HepG2 (cell line): ENCODE data around the gene COA1. TPM values are rescaled to one million over a fixed set of nuclear protein-coding genes. Genes with fewer than 3 reads are reported as not detected.

Source experiments
- ATAC-seq: fragments of 200-7000 bp; cut with Tn5 transposase; 3 replicates; pipeline ENCODE4 v1.9.1; 2020; ENCODE audit warnings: mild to moderate bottlenecking, moderate library complexity
- BruUV-seq: library from RNA; stranded (reverse); fragments of 400-500 nt; replicated peaks from 2 replicates; lab custom pipeline; 2021; lab: Mats Ljungman, UMichigan
- CTCF ChIA-PET: fragments of 300-600 bp; formaldehyde crosslinking; extraction: SDS; loops from one replicate; lab custom pipeline; 2021; ENCODE audit warnings: low total read pairs, inconsistent platforms, low intra/inter-chr PET ratio; lab: Yijun Ruan, JAX
- POLR2A ChIA-PET: fragments of 350-600 bp; sonication (Branson Sonifier 250); formaldehyde crosslinking; loops from one replicate; lab custom pipeline; 2020; ENCODE audit warnings: antibody characterized with exemption, inconsistent platforms; lab: Yijun Ruan, JAX
- DNase-seq: peaks from one replicate; pipeline ENCODE4 v3.0.0-alpha.2; 2015; ENCODE audit warnings: low spot score
- FAIRE-seq: peaks from 3 replicates; lab custom pipeline; 2011; peaks lifted over from hg19 to GRCh38; lab: Jason Lieb, UNC
- H2AFZ ChIP-seq: one replicate; pipeline ENCODE4 v1.6.1; 2011; ENCODE audit warnings: low read length, inconsistent platforms
- H3K27ac ChIP-seq: fragments of 300-600 bp; 3 replicates; pipeline ENCODE4 v1.8.0; 2011; ENCODE audit warnings: mixed run types, mild to moderate bottlenecking, mixed read lengths, low read length, inconsistent platforms; ENCODE audit not compliant: insufficient read depth; ENCODE audit errors: extremely low read length
- H3K27me3 ChIP-seq, 2 experiments: fragments of 200-600 bp in 1 of 2; 2 replicates in 1 of 2; 3 replicates in 1 of 2; pipeline versions ENCODE4 v1.6.0 to v1.8.0; 2011; ENCODE audit warnings: low read length in 2 of 2, mild to moderate bottlenecking in 2 of 2, moderate library complexity in 2 of 2, inconsistent platforms in 1 of 2; ENCODE audit not compliant: insufficient read depth in 2 of 2, control insufficient read depth in 1 of 2
- H3K36me3 ChIP-seq, 2 experiments: fragments of 200-600 bp in 1 of 2; replicated peaks in 1 of 2; 2 replicates in 1 of 2; 3 replicates in 1 of 2; pipeline versions ENCODE4 v1.5.1 to v1.8.0; 2011; ENCODE audit warnings: low read length in 2 of 2, inconsistent platforms in 1 of 2; ENCODE audit not compliant: insufficient read depth in 2 of 2, control insufficient read depth in 1 of 2
- H3K4me1 ChIP-seq: 2 replicates; pipeline ENCODE4 v1.5.1; 2012; ENCODE audit warnings: low read length, inconsistent platforms; ENCODE audit not compliant: insufficient read depth
- H3K4me2 ChIP-seq: 2 replicates; pipeline ENCODE4 v1.6.0; 2011; ENCODE audit warnings: low read depth, low read length, inconsistent platforms
- H3K4me3 ChIP-seq, 3 experiments: fragments of 200-600 bp in 1 of 3; sonication (generic), shearing (Covaris generic) in 1 of 3; replicated peaks in 1 of 3; 2 replicates each; pipeline ENCODE4 v1.5.1; 2011 to 2016; ENCODE audit warnings: low read length in 3 of 3, inconsistent platforms in 2 of 3, low read depth in 2 of 3, mild to moderate bottlenecking in 2 of 3, control low read depth in 1 of 3, mixed read lengths in 1 of 3; ENCODE audit not compliant: insufficient read depth in 1 of 3
- H3K79me2 ChIP-seq: one replicate; pipeline ENCODE4 v1.6.1; 2011; ENCODE audit warnings: low read length, inconsistent platforms; ENCODE audit not compliant: insufficient read depth
- H3K9ac ChIP-seq: 2 replicates; pipeline ENCODE4 v1.6.0; 2011; ENCODE audit warnings: mild to moderate bottlenecking, low read depth, low read length, inconsistent platforms; ENCODE audit not compliant: insufficient read depth
- H3K9me3 ChIP-seq: 2 replicates; pipeline ENCODE4 v1.5.1; 2012; ENCODE audit warnings: mild to moderate bottlenecking, low read length
- H4K20me1 ChIP-seq: 2 replicates; pipeline ENCODE4 v1.6.0; 2011; ENCODE audit warnings: inconsistent platforms, mild to moderate bottlenecking, low read length, moderate library complexity; ENCODE audit not compliant: insufficient read depth
- AHR ChIP-seq: IDR thresholded peaks from 2 replicates; pipeline ENCODE4 v1.6.1; 2018; ENCODE audit warnings: missing genetic modification reagents, missing compliant biosample characterization
- EZH2 ChIP-seq: conservative IDR thresholded peaks from 2 replicates; pipeline ENCODE4 v1.6.1; 2012; ENCODE audit warnings: mild to moderate bottlenecking, low read depth, low read length, moderate library complexity
- FOXC1 ChIP-seq: sonication (generic); formaldehyde crosslinking; IDR thresholded peaks from 2 replicates; pipeline ENCODE4 v1.8.0; 2022; ENCODE audit warnings: mild to moderate bottlenecking, missing genetic modification reagents, borderline replicate concordance
- GTF3A ChIP-seq: sonication (generic); formaldehyde crosslinking; conservative IDR thresholded peaks from 2 replicates; pipeline ENCODE4 v1.4.0; 2020; ENCODE audit warnings: mild to moderate bottlenecking, missing genetic modification reagents
- SMAD3 ChIP-seq: sonication (generic); formaldehyde crosslinking; IDR thresholded peaks from 2 replicates; pipeline ENCODE4 v1.4.0; 2020; ENCODE audit warnings: missing genetic modification reagents
- SNRNP70 ChIP-seq: fragments of 200-400 bp; formaldehyde crosslinking; IDR thresholded peaks from 2 replicates; pipeline ENCODE4 v1.6.1; 2017; ENCODE audit warnings: mild to moderate bottlenecking, low read depth, low read length, moderate library complexity
- TBX2 ChIP-seq: sonication (generic); formaldehyde crosslinking; IDR thresholded peaks from 2 replicates; pipeline ENCODE4 v1.5.0; 2020; ENCODE audit warnings: missing genetic modification reagents, mild to moderate bottlenecking, borderline replicate concordance
- ZFX ChIP-seq: sonication (generic); formaldehyde crosslinking; IDR thresholded peaks from 2 replicates; pipeline ENCODE4 v1.4.0; 2020; ENCODE audit warnings: mild to moderate bottlenecking, low read depth, missing genetic modification reagents, moderate library complexity
- ZKSCAN1 ChIP-seq: fragments of 150-350 bp; IDR thresholded peaks from 2 replicates; pipeline ENCODE4 v1.6.1; 2014; ENCODE audit warnings: low read length
- ZNF121 ChIP-seq: sonication (generic); formaldehyde crosslinking; IDR thresholded peaks from 2 replicates; pipeline ENCODE4 v1.5.0; 2020; ENCODE audit warnings: mild to moderate bottlenecking, missing genetic modification reagents
- ZNF274 ChIP-seq: sonication (generic); formaldehyde crosslinking; IDR thresholded peaks from 2 replicates; pipeline ENCODE4 v1.5.1; 2020; ENCODE audit warnings: mild to moderate bottlenecking, missing genetic modification reagents
- ZNF782 ChIP-seq: sonication (generic); formaldehyde crosslinking; IDR thresholded peaks from 2 replicates; pipeline ENCODE4 v1.4.0; 2020; ENCODE audit warnings: missing genetic modification reagents, mild to moderate bottlenecking, borderline replicate concordance
- WGBS: methylation state at CpG from one replicate; pipeline ENCODE4 v1.1.6; 2017; ENCODE audit warnings: low lambda C conversion rate; 5-methylcytosine and 5-hydroxymethylcytosine counted together
- in situ Hi-C: cut with HindIII; loops from 2 replicates; pipeline ENCODE4 v1.10.0; 2017; ENCODE audit warnings: low pct_unique_long_range_greater_than_20kb; ENCODE audit not compliant: extremely low pct_ligation_motif_present
- intact Hi-C: fragments of 100-400 bp; cut with micrococcal nuclease; formaldehyde crosslinking; loops from one replicate; pipeline ENCODE4 v1.10.0; 2022; ENCODE audit not compliant: unreplicated experiment
- polyA plus RNA-seq, 8 experiments: library from polyadenylated mRNA; depleted of rRNA in 3 of 8; stranded (reverse) in 7 of 8; unstranded in 1 of 8; fragments of >200 nt; fragmentation: Illumina TruSeq in 4 of 8; extraction: Trizol in 4 of 8; gene quantifications; 2 replicates each; pipeline versions ENCODE4 v1.2.1 to v1.2.3, GENCODE V29; 2011 to 2016; ENCODE audit warnings: low read depth in 4 of 8, missing spikeins in 1 of 8, mixed read lengths in 1 of 8; ENCODE audit not compliant: insufficient read depth in 1 of 8
- total RNA-seq, 5 experiments: library from RNA; depleted of rRNA; stranded (reverse); fragments of >200 nt; fragmentation: Illumina TruSeq; extraction: Trizol; gene quantifications; 2 replicates each; pipeline ENCODE4 v1.2.3, GENCODE V29; 2016; ENCODE audit warnings: low read depth in 1 of 5
- TF ChIP-seq, protein P1 (sequence below): sonication (generic); IDR thresholded peaks from 2 replicates; pipeline ENCODE4 v1.6.1; 2016; ENCODE audit warnings: low read depth, borderline replicate concordance
- TF ChIP-seq, protein P2 (sequence below): sonication (generic); formaldehyde crosslinking; IDR thresholded peaks from 2 replicates; pipeline ENCODE4 v1.5.1; 2020; ENCODE audit warnings: mild to moderate bottlenecking, missing genetic modification reagents, moderate library complexity
- TF ChIP-seq, protein P3 (sequence below), 2 experiments: sonication (generic) in 1 of 2; formaldehyde crosslinking in 1 of 2; IDR thresholded peaks; 2 replicates each; pipeline versions ENCODE4 v1.5.1 to v1.6.1; 2011 to 2020; ENCODE audit warnings: borderline replicate concordance in 1 of 2, low read depth in 1 of 2, low read length in 1 of 2, mild to moderate bottlenecking in 1 of 2, missing genetic modification reagents in 1 of 2, moderate library complexity in 1 of 2

The COA1 gene
- total and polyA plus RNA-seq, 2 of the 13 experiments (the other 11 are each of a cell fraction or from before 2014, with no cell fraction given), result 33.2 to 65.7 TPM

DNA sequence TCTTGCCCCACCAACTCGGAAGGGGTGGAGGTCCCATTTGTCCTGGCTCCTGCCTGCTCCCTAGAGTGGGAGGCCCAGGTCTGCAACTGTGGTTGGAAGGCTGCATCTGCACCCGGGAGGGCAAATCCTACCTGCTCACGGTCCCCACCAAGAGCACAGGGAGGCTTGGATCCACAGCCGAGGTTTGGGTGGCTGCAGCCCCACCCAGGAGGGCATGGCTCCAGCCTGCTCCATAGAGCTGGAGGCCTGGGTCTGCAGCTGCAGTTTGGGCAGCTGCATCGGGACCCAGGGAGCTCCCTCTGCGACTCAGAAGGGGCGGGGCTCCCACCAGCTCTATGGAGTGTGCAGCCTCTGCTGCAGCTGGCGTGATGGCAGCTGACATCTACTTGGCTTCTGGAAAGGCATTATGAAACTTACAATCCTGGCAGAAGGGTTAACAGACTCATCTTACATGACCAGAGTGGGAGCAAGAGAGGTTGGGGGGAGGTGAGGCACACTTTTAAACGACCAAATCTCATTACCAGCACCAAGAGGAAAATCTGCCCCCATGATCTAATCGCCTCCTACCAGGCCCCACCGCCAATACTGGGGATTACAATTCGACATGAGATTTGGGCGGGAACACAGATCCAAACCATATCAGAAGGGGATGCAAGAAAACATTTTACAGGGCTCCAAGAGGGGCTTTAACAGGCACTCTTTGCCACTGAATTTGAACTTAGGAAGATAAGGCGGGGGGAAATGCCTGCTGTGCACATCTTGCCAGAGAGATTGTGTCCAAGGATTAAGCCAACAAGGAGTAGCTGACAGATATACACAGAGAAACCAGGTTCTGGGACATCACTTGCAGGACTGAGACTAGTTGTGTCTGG lies 20.9 kb upstream of the COA1 start:
- WGBS, result 58% methylated on average over 6 of the region's 14 CpGs
- ATAC-seq, result peak; percentile 86
- CTCF ChIA-PET, result no interaction called here
- TF ChIP-seq, protein P1, sequence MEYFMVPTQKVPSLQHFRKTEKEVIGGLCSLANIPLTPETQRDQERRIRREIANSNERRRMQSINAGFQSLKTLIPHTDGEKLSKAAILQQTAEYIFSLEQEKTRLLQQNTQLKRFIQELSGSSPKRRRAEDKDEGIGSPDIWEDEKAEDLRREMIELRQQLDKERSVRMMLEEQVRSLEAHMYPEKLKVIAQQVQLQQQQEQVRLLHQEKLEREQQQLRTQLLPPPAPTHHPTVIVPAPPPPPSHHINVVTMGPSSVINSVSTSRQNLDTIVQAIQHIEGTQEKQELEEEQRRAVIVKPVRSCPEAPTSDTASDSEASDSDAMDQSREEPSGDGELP, result peak; percentile 39; the same call in 1 of the 2 replicates
- no peak for TF ChIP-seq AHR (CRISPR knock-in tag)
- TF ChIP-seq SMAD3 (CRISPR knock-in tag), result no peak
- TF ChIP-seq ZNF121 (CRISPR knock-in tag), result no peak
- TF ChIP-seq ZNF274 (CRISPR knock-in tag), result no peak
- TF ChIP-seq TBX2 (CRISPR knock-in tag), result peak; percentile 54; the same call in 1 of the 2 replicates
- no peak for TF ChIP-seq SNRNP70
- TF ChIP-seq ZFX (CRISPR knock-in tag), result peak; percentile 60
- no peak for TF ChIP-seq GTF3A (CRISPR knock-in tag)
- TF ChIP-seq EZH2, result no peak
- TF ChIP-seq, protein P2, sequence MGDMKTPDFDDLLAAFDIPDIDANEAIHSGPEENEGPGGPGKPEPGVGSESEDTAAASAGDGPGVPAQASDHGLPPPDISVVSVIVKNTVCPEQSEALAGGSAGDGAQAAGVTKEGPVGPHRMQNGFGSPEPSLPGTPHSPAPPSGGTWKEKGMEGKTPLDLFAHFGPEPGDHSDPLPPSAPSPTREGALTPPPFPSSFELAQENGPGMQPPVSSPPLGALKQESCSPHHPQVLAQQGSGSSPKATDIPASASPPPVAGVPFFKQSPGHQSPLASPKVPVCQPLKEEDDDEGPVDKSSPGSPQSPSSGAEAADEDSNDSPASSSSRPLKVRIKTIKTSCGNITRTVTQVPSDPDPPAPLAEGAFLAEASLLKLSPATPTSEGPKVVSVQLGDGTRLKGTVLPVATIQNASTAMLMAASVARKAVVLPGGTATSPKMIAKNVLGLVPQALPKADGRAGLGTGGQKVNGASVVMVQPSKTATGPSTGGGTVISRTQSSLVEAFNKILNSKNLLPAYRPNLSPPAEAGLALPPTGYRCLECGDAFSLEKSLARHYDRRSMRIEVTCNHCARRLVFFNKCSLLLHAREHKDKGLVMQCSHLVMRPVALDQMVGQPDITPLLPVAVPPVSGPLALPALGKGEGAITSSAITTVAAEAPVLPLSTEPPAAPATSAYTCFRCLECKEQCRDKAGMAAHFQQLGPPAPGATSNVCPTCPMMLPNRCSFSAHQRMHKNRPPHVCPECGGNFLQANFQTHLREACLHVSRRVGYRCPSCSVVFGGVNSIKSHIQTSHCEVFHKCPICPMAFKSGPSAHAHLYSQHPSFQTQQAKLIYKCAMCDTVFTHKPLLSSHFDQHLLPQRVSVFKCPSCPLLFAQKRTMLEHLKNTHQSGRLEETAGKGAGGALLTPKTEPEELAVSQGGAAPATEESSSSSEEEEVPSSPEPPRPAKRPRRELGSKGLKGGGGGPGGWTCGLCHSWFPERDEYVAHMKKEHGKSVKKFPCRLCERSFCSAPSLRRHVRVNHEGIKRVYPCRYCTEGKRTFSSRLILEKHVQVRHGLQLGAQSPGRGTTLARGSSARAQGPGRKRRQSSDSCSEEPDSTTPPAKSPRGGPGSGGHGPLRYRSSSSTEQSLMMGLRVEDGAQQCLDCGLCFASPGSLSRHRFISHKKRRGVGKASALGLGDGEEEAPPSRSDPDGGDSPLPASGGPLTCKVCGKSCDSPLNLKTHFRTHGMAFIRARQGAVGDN, result peak; percentile 46; the same call in 1 of the 2 replicates
- 0 out of 2 replicates have a peak, but pooled peaks have one; percentile 17 for TF ChIP-seq FOXC1 (CRISPR knock-in tag)
- TF ChIP-seq ZNF782 (CRISPR knock-in tag), result 0 out of 2 replicates have a peak, but pooled peaks have one; percentile 31
- TF ChIP-seq ZKSCAN1, result no peak
- TF ChIP-seq, protein P3, sequence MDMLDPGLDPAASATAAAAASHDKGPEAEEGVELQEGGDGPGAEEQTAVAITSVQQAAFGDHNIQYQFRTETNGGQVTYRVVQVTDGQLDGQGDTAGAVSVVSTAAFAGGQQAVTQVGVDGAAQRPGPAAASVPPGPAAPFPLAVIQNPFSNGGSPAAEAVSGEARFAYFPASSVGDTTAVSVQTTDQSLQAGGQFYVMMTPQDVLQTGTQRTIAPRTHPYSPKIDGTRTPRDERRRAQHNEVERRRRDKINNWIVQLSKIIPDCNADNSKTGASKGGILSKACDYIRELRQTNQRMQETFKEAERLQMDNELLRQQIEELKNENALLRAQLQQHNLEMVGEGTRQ (IDR thresholded peaks at IDR 0.05; ENCODE audit: low read depth, low read length), result no peak
- TF ChIP-seq, protein P3 (CRISPR knock-in tag; IDR thresholded peaks at IDR 0.05; ENCODE audit: borderline replicate concordance), result 0 out of 2 replicates have a peak, but pooled peaks have one; percentile 24

More for the DNA sequence above, 20.9 kb upstream of the COA1 start:
- Histone ChIP-seq H3K4me3 (peak overlapping the region; percentile 52 to 74 (median 55)), H3K36me3 (no peaks in the 10 kb centered on the region), H3K9ac (peak overlapping the region; percentile 38), H3K27me3 (no peaks in the 10 kb centered on the region), H3K9me3 (no peaks in the 10 kb centered on the region), H2AFZ (no peak overlapping the region), H3K4me2 (peak overlapping the region; percentile 93), H4K20me1 (no peaks in the 10 kb centered on the region), H3K27ac (no peak overlapping the region), H3K79me2 (no peaks in the 10 kb centered on the region), H3K4me1 (peaks cover 20% of the 10 kb centered on the region)
- POLR2A ChIA-PET, result interaction anchor here (1.0 to 1.9 kb wide), 5 partner anchors 8 to 32 kb away, joined by 3 to 15 read pairs (median 4); partner anchors contain the start of genes BLVRA and COA1
- intact Hi-C loops, result no loop called here
- FAIRE-seq (no peak), DNase-seq (no peak)
- in situ Hi-C loops, result no loop called here
- no TSS peak for BruUV-seq
